ENCODE data around the gene UTP3. TPM values are rescaled to one million over a fixed set of nuclear protein-coding genes. Genes with fewer than 3 reads are reported as not detected.
"Not testable (repeated sequence)": the region's sequence is repeated elsewhere in the genome, so short reads cannot be mapped to it uniquely, and the experiment has no call there.

UTP3 gene
- total and polyA plus RNA-seq, 2 donors: 17.5 to 25.5 TPM

DNA sequence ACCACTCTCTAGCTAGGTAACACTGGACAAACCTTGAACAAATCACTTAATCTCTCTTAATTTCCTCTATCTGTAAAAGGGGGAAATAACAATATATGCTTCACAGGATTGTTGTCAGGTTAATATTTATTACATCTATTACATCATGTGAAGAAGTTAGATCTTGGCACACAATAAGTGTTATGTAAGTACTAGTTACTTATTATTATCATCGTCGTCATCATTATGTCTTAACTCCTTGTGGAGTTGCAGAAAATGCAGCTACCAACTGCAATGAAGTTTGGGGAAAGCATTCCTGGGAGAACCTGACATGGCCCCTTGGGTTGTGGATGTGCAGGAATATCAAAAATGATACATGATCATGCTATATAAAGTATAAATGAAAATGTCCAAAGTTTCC is 17.2 kb upstream of the UTP3 start:
- 65% methylated on average over 2 of the region's 2 CpGs for WGBS
- H3K4me3 ChIP-seq (ENCODE audit: low read depth, low read length): no peak overlapping the region

DNA sequence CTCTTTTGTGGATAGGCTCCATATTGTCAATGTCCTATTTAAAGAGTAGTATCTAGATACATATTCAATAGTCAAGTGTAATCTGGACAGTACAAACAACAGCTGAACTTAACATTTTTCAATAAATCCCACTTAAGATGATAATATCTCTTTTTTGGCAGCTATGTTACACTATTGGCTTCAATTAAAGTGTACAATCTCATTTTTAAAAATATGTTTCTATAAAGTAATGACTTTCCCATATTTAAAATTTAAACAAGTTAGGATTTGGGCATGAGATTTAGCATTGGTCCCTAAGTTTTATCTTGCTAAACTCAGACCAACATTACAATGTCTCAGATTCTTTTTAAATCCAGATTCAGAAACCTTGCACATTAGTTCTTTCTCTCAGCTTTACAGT is 14.1 kb upstream of the UTP3 start:
- Histone ChIP-seq H3K4me3 (ENCODE audit: low read depth, low read length) (no peak overlapping the region), H3K36me3 (ENCODE audit: insufficient read depth) (no peaks in the 10 kb centered on the region), H3K4me1 (ENCODE audit: insufficient read depth) (no peaks in the 10 kb centered on the region), H3K27ac (ENCODE audit: low read depth) (no peak overlapping the region)
- DNase-seq (ENCODE audit: extremely low spot score): no peak

More for the DNA sequence above, 17.2 kb upstream of the UTP3 start:
- H3K27ac ChIP-seq (ENCODE audit: low read depth): no peak overlapping the region
- DNase-seq (ENCODE audit: extremely low spot score): no peak
- H3K36me3 ChIP-seq (ENCODE audit: insufficient read depth): no peaks in the 10 kb centered on the region
- H3K4me1 ChIP-seq (ENCODE audit: insufficient read depth): no peaks in the 10 kb centered on the region

DNA sequence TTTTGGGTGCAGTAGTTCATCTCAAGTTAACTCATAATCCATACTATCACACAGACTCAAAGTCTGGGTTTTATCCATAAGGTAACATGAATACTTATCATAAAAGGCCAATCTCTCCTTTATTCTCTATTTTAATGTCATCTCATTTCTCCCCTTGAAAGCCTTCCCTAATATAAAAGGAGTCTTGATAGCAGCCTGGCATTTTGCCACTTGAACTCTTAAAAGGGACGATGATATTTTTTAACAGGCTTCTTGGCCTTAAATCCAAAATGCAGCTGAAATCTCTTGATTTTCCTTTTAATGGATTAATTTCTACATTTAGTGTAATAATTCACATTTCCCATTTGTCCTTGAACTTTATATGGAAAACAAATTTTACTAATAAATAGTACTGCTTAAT is 13.6 kb upstream of the UTP3 start:
- 23% methylated on average over 1 of the region's 1 CpG for WGBS
- Histone ChIP-seq H3K4me3 (ENCODE audit: low read depth, low read length) (no peak overlapping the region), H3K36me3 (ENCODE audit: insufficient read depth) (no peaks in the 10 kb centered on the region), H3K4me1 (ENCODE audit: insufficient read depth) (no peaks in the 10 kb centered on the region), H3K27ac (ENCODE audit: low read depth) (no peak overlapping the region)
- DNase-seq (ENCODE audit: extremely low spot score): no peak

DNA sequence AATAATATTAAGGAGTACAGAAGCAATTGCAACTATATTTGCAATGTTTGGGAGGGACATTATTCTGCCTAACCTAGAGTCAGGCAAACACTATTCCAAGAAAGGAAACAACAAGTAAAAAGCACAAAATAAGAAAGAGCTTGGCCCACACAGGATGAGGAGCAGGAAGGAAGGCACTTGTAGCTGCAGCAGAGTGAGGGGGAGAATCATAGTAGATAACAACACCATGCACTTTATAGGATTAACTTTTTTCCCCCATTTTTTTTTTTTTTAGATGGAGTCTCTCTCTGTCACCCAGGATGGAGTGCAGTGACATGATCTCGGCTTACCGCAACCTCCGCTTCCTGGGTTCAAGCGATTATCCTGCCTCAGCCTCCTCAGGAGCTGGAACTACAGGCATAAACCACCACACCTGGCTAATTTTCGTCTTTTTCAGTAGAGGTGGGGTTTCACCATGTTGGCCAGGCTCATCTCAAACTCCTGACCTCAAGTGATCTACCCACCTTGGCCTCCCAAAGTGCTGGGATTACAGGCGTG is 11.7 kb upstream of the UTP3 start:
- no peak for DNase-seq (ENCODE audit: extremely low spot score)
- Histone ChIP-seq H3K4me1 (ENCODE audit: insufficient read depth) (no peaks in the 10 kb centered on the region), H3K4me3 (ENCODE audit: low read depth, low read length) (no peak overlapping the region), H3K27ac (ENCODE audit: low read depth) (no peak overlapping the region), H3K36me3 (ENCODE audit: insufficient read depth) (no peaks in the 10 kb centered on the region)
- 92% methylated on average over 6 of the region's 6 CpGs for WGBS

DNA sequence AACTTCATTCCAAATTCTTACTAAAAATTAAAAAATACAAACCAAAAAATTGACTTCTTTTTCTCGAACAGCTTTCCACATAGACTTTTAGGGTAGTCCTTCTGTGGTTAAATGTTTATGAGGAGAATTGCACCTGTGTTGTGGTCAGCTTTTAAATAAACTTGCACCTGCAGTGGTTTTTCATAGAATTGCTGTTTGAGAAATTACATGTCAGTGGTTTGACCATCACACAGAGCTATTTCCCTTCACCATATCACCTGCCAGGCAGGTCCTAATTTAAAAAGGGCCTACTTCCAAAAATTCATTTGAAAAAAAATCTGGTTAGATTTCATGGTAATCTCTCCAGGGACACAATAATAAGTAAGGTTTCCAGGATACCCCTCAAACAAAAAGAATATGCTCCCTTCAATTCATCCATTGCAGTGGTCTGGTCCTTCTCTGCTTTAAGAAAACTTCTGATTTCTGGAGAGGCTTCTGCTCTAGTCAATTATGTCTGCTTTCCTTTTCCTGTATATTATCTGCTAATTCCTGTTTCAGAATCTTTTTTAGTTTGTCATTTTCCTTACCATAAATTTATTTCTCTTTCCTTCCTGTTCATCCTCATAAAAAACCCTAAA is 9.8 kb upstream of the UTP3 start:
- H3K4me3 ChIP-seq (ENCODE audit: low read depth, low read length): no peak overlapping the region
- no peak overlapping the region for H3K27ac ChIP-seq (ENCODE audit: low read depth)
- H3K36me3 ChIP-seq (ENCODE audit: insufficient read depth): no peaks in the 10 kb centered on the region
- no peak for DNase-seq (ENCODE audit: extremely low spot score)
- WGBS: 94% methylated on average over 1 of the region's 1 CpG
- H3K4me1 ChIP-seq (ENCODE audit: insufficient read depth): no peaks in the 10 kb centered on the region

DNA sequence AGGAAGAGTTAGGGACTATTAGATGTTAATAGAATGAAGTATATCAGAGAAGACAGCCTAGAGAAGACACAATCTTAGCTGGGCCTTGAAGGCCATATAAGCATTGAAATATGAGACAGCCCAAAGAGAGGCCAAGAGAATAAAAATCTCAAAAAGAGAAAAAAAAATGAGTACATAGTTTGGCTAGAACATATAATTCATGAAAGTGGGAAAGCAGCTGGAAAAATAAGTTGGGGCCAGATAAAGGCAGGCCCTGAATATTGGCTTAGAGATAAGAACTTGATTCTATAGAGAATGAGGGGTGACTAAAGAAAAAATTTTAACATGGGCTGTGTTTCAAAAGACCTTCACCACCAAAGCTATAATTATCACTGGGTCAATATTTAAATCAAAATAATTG is 7.4 kb upstream of the UTP3 start:
- Histone ChIP-seq H3K36me3 (ENCODE audit: insufficient read depth) (no peaks in the 10 kb centered on the region), H3K4me1 (ENCODE audit: insufficient read depth) (no peaks in the 10 kb centered on the region), H3K27ac (ENCODE audit: low read depth) (no peak overlapping the region), H3K4me3 (ENCODE audit: low read depth, low read length) (no peak overlapping the region)
- DNase-seq (ENCODE audit: extremely low spot score): no peak

DNA sequence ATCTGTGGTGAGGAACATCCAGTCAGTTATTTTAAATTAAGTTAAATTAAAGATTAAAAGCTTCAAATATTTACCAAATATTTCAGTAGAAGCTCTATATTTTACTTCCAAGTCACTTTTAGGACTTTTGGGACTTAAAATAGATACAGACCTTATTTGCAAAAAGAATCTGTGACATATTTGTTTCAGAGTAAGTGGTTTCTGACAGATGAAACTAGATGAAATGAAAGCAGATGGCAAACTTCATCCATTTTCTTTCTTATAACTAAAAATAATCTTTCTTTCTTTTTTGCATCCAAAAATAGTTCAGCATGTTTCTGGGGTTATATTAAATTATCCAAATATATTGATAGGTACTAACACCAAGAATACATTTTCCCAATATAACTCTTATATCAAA is 6.6 kb upstream of the UTP3 start:
- H3K27ac ChIP-seq (ENCODE audit: low read depth): no peak overlapping the region
- DNase-seq (ENCODE audit: extremely low spot score): no peak

DNA sequence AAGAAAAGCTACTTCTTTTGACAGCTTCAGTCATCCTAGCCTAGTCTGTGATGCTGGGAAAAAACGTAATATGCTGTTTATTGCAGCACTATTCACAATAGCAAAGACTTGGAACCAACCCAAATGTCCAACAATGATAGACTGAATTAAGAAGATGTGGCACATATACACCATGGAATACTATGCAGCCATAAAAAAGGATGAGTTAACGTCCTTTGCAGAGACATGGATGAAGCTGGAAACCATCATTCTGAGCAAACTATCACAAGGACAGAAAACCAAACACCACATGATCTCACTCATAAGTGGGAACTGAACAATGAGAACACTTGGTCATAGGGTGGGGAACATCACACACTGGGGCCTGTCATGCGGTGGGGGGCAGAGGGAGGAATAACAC is 6.2 kb upstream of the UTP3 start:
- 75% methylated on average over 3 of the region's 3 CpGs for WGBS
- DNase-seq (ENCODE audit: extremely low spot score); H3K36me3 ChIP-seq (ENCODE audit: insufficient read depth); H3K4me3 ChIP-seq (ENCODE audit: low read depth, low read length); H3K27ac ChIP-seq (ENCODE audit: low read depth); H3K4me1 ChIP-seq (ENCODE audit: insufficient read depth): not testable (repeated sequence)

More for the DNA sequence above, 6.6 kb upstream of the UTP3 start:
- no peak overlapping the region for H3K4me3 ChIP-seq (ENCODE audit: low read depth, low read length)
- H3K36me3 ChIP-seq (ENCODE audit: insufficient read depth): no peaks in the 10 kb centered on the region
- no peaks in the 10 kb centered on the region for H3K4me1 ChIP-seq (ENCODE audit: insufficient read depth)

DNA sequence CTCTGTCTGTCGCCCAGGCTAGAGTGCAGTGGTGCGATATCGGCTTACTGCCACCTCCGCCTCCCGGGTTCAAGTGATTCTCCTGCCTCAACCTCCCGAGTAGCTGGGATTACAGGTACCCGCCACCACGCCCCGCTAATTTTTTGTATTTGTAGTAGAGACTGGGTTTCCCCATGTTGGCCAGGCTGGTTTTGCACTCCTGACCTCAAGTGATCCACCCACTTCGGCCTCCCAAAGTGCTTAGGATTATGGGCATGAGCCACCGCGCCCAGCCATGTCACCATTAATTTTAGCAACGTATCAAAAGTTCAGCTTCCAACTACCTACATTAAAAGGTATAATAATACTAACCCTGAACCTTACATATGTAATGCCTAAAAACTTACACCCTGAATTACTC is 940 bp upstream of the UTP3 start:
- no peak for DNase-seq (ENCODE audit: extremely low spot score)
- H3K36me3 ChIP-seq (ENCODE audit: insufficient read depth): no peaks in the 10 kb centered on the region
- H3K27ac ChIP-seq (ENCODE audit: low read depth): peak overlapping the region; percentile 97
- H3K4me3 ChIP-seq (ENCODE audit: low read depth, low read length): peak overlapping the region; percentile 42
- 65% methylated on average over 13 of the region's 13 CpGs for WGBS
- no peaks in the 10 kb centered on the region for H3K4me1 ChIP-seq (ENCODE audit: insufficient read depth)

DNA sequence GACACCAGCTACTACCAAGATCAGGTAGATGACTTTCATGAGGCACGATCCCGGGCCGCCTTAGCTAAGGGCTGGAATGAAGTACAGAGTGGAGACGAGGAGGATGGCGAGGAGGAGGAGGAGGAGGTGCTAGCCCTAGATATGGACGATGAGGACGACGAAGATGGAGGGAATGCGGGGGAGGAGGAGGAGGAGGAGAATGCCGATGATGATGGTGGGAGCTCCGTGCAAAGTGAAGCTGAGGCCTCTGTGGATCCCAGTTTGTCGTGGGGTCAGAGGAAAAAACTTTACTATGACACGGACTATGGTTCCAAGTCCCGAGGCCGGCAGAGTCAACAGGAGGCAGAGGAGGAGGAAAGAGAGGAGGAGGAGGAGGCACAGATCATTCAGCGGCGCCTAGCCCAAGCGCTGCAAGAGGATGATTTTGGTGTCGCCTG is 481 bp downstream of the UTP3 start:
- no peak for DNase-seq (ENCODE audit: extremely low spot score)
- no peaks in the 10 kb centered on the region for H3K4me1 ChIP-seq (ENCODE audit: insufficient read depth)
- no peaks in the 10 kb centered on the region for H3K36me3 ChIP-seq (ENCODE audit: insufficient read depth)
- peak overlapping the region; percentile 71 for H3K4me3 ChIP-seq (ENCODE audit: low read depth, low read length)
- H3K27ac ChIP-seq (ENCODE audit: low read depth): peak overlapping the region; percentile 63
- 1% methylated on average over 19 of the region's 19 CpGs for WGBS

DNA sequence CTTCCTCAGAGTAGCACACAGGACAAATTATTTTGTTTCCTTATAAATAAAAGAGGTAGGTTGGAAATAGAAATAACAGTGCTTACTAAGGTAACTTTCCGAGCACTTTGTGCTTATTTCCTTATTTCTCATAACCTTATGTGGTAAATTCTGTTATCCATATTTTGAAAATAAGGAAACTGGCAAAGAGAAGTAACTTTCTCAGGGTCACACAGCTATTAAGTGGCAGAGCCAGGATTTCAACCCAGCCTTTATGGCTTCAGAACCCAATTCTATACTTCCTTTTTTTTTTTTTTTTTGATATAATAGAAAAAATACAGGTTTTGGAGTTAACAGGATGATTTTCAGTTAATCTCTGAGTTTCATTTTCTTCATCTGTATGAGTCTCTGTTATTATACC is 3.3 kb downstream of the UTP3 start:
- Histone ChIP-seq H3K27ac (ENCODE audit: low read depth) (no peak overlapping the region), H3K36me3 (ENCODE audit: insufficient read depth) (no peaks in the 10 kb centered on the region), H3K4me3 (ENCODE audit: low read depth, low read length) (no peak overlapping the region), H3K4me1 (ENCODE audit: insufficient read depth) (no peaks in the 10 kb centered on the region)
- WGBS: 80% methylated on average over 1 of the region's 1 CpG
- DNase-seq (ENCODE audit: extremely low spot score): no peak

DNA sequence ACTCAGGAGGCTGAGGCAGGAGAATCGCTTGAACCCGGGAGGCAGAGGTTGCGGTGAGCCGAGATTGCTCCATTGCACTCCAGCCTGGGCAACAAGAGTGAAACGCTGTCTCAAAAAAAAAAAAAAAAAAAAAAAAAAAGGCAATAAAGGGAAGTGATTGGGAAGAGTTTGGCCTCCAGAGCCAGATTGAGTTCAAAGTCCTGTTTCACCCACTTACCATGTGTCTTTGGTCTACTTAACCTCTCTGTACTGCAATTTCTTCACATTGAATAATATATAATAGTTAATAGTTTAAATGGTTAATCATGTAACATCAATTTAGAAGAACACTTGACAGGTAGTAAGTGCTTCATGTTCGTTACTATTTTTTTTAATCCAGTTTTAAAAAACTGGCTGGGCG is 6.3 kb downstream of the UTP3 start:
- 98% methylated on average over 7 of the region's 7 CpGs for WGBS
- not testable (repeated sequence) for DNase-seq (ENCODE audit: extremely low spot score)

DNA sequence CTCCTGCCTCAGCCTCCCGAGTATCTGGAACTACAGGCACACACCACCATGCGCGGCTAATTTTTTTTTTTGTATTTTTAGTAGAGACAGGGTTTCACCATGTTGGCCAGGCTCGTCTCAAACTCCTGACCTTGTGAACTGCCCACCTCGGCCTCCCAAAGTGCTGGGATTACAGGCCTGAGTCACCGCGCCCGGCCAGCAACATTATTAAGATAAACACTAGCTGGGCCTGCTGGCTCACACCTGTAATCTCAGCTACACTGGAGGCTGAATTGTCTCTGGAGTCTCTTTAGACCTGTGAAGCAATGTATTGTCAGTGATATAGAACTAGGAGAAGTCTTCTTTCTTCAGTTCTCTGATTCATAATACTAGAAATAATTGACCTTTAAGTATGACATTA is 10.1 kb downstream of the UTP3 start:
- H3K4me3 ChIP-seq (ENCODE audit: low read depth, low read length); H3K4me1 ChIP-seq (ENCODE audit: insufficient read depth); H3K27ac ChIP-seq (ENCODE audit: low read depth); H3K36me3 ChIP-seq (ENCODE audit: insufficient read depth); DNase-seq (ENCODE audit: extremely low spot score): not testable (repeated sequence)
- 70% methylated on average over 8 of the region's 8 CpGs for WGBS

More for the DNA sequence above, 6.3 kb downstream of the UTP3 start:
- not testable (repeated sequence) for H3K36me3 ChIP-seq (ENCODE audit: insufficient read depth); H3K4me3 ChIP-seq (ENCODE audit: low read depth, low read length); H3K4me1 ChIP-seq (ENCODE audit: insufficient read depth); H3K27ac ChIP-seq (ENCODE audit: low read depth)

DNA sequence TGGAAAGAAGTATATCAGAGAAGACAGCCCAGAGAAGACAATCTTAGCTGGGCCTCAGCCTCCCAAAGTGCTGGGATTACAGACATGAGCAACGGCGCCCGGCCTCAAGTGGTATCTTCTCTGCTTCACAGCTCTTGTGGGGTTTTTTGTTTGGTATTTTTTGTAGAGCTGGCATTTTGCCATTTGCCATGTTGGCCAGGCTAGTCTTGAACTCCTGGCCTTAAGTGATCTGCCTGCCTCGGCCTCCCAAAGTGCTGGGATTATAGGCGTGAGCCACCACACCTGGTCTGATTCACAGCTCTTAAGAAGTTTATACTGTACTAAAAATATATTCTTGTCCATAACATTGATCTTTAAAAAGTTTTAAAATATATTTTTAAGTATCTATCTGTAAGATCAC is 12.4 kb downstream of the UTP3 start:
- no peak for DNase-seq (ENCODE audit: extremely low spot score)
- H3K4me3 ChIP-seq (ENCODE audit: low read depth, low read length): no peak overlapping the region
- no peaks in the 10 kb centered on the region for H3K4me1 ChIP-seq (ENCODE audit: insufficient read depth)
- WGBS: 84% methylated on average over 5 of the region's 5 CpGs
- H3K36me3 ChIP-seq (ENCODE audit: insufficient read depth): no peaks in the 10 kb centered on the region
- no peak overlapping the region for H3K27ac ChIP-seq (ENCODE audit: low read depth)

DNA sequence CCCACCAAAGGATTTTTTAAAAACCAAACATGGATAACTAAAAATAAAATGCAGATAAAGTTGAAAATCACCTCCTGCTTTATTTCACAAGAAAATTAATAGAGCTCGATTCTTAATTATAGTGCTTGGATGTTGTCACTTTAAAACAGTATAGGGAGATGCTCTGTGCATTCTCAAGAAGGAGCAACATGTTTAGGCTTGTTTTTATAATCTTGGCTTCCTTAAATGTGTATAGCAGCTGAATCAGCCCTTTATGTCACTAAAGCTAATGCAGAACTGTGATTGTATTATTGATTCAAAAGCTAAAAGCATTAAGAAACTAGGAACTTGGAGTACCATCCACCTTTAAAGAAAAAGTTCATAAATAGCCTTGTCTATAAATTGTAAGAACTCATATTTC is 12.9 kb downstream of the UTP3 start:
- H3K27ac ChIP-seq (ENCODE audit: low read depth): no peak overlapping the region
- H3K36me3 ChIP-seq (ENCODE audit: insufficient read depth): no peaks in the 10 kb centered on the region
- H3K4me1 ChIP-seq (ENCODE audit: insufficient read depth): no peaks in the 10 kb centered on the region
- DNase-seq (ENCODE audit: extremely low spot score): no peak
- no peak overlapping the region for H3K4me3 ChIP-seq (ENCODE audit: low read depth, low read length)
- 79% methylated on average over 1 of the region's 1 CpG for WGBS

All from urinary bladder (tissue), 4 donors.